ENCODE data around the gene FTCDNL1.

The FTCDNL1 gene

GRCh38 chr2:199841409-199841808 lies 9.6 kb downstream of the FTCDNL1 start:
- no peak for DNase-seq

DNA sequence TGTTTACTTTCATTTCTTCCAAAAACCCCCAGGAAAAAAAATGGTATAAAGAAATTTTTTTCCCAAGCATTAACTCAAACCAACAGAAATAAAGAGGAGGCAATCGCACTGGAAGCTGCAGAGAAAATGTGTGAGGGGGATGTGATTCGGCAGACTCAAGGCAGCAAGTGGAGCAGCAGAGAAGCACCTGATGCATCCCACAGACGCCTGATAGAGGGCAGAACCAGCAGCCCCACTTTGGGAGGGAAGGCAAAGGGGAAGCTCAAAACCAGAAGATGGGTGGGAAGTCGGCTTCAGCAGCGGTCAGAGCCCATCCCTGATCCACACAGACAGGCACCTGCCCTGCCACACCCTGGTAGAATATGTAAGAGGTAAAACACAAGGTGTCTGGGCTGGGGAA lies 12.6 kb downstream of the FTCDNL1 start:
- DNase-seq, result no peak

DNA sequence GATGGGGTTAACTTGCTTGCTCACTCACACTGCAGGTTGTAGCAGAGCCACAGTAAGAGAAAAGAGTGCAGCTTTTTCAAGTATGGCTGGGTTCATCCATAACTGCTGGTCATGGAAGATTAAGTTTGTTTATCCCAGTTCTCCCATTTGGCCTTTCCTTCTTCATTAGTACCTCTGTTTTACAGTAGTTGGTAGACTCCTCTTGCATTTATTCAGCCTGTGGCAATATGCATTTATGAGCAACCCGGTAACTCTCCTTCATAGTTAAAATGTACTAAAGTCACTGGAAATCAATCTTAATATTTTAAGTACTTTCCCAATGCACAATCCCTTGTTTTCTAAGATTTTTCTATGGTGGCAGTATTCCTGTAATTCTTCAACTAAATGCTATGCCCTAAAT lies 14.0 kb downstream of the FTCDNL1 start:
- no peak for DNase-seq

GRCh38 chr2:199833525-199833924 lies 17.5 kb downstream of the FTCDNL1 start:
- DNase-seq, result no peak

DNA sequence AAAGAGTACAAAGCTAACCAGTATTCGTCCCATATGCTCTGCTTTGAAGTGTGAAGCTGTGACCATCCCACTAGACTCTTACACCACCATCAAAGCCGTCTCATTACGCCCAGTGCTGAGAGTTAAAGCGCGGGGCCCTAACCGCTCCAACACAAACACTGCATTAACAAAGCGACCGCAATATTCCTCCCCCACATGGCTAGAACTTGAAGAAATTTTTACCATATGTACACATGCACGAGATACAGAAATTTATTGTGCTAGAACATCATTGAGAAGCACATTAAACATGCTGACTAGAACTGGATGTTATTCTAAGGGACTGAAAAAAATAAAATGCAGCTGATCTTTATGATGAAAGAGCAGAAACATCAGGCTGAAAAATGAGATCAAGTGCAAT lies 20.5 kb downstream of the FTCDNL1 start:
- DNase-seq, result no peak

DNA sequence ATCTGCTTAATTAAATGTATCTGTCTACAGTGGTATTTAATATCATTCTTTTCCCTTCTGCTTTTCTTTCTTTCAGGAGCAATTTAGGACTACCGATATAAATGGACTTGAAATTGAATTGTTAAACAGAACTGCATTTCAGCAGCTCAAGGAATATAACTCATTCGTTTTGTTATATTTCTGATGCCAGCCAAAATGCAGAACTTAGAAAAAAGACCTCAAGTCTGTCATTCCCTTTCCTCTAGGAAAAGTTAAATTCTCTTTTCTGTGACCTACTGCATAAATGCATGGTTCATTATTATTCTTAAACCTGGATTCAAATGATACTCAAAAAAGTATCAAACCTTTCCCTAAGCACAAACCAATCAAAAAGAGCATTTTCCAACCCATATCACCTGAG lies 21.4 kb downstream of the FTCDNL1 start:
- no peak for DNase-seq

DNA sequence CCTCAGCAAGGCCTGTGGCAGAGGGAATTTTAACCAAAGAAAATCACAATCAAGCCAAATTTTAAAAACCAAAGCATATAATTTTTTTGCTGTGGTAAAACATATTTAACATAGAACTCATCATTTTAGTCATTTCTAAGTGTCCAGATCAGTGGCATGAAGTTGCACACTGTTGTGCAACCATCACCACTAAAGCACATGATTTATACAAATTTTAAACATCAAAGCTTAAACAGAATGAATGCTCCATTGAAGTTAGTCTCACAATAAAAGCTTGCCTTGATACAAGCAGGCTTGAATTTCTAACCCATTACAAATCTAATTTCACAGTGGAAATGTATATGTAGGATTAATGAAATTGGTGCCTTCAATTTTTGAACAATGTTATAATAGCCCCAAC lies 31.2 kb downstream of the FTCDNL1 start:
- no peak for DNase-seq

- no peak for DNase-seq
Observed at GRCh38 chr2:199818754-199819153, 32.2 kb downstream of the FTCDNL1 start.

DNA sequence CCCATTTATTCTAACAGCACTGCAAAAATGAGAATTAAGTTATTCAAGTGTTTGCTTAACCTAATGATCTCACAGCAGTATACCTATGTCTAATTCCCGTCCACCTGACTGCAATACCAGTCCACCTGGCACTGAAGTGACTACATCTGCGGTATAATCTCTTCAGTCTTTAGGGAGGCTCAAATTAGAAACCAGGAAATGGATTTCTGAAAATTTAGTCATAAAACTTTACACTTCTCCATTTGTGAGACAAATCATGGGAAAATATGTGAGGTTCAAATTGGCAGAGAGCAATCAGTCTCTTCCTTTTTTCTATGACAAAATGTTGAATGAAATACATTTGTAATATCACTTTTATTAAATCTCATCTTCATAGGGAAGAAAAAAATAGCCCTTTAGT lies 33.0 kb downstream of the FTCDNL1 start:
- DNase-seq, result no peak

DNA sequence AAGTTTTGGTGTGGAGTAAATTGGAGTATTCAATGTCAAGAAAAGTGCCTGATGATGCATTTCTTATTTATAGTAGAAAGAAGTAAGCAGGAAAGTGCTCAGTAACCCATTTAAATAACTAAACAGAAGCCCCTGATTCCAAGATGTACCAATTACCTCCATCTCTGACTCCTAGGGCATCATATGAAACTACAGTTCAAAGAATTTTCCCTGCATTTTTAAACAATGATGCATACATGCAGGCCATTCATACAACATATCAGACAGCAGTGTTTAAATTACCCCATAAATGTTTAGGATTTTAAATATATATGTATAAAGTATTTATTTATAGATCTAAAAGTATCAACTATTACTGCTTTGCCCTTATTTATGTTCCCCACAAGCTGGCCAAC lies 36.2 kb downstream of the FTCDNL1 start:
- no peak for DNase-seq

DNA sequence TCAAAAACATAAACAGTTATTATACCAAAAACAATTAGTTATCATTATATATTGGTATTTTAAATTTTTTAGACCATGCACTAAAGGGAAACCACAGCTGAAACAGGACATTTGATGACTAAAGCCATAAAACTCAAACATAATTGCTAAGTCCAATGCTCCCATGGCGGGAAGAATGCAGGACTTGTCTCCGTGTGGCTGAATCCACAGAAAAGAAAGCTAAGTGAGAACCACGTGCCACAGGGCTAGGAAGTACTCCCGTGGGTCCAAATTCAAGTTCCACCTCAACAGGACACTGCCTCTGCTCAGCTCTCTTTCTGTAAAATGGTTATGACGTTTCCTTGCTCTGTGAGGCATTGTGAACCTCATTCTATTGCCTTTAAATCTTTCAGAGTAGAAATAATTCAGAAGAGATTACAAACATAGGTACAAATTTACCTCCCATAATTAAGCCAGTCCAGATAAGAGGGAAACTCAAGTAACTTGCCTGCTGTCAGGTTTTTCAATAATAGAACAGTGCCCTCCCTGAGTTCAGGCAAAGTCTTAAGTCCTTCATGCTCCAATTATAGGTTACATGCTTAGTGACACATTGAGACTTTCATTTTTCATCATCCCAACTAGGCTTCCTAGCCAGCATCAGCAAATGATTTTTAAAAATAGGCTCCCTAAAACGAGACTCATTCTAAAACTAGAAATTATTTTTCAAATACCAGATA lies 36.7 kb downstream of the FTCDNL1 start:
- DNase-seq, result no peak

GRCh38 chr2:199812493-199812892 lies 38.5 kb downstream of the FTCDNL1 start:
- DNase-seq, result no peak

DNA sequence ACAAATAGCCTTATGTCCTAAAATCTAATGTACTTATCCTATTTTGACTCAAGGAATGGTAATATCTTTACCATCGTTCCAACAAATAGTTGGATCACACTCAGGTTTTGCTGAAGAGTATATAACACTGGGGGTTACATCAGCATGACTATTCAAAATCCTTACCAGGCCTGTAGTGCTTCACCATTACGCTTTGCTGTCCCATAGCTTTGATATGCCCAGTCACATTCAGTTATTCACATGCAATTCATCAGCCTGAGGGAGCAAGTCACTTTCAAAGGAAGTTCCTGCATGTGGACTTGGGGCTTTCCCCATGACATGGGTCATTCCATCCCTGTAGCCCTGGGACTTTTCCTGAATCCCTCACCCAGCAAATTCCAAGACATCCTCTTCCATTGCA lies 39.6 kb downstream of the FTCDNL1 start:
- no peak for DNase-seq

GRCh38 chr2:199810422-199811171 lies 40.4 kb downstream of the FTCDNL1 start:
- DNase-seq, result no peak

DNA sequence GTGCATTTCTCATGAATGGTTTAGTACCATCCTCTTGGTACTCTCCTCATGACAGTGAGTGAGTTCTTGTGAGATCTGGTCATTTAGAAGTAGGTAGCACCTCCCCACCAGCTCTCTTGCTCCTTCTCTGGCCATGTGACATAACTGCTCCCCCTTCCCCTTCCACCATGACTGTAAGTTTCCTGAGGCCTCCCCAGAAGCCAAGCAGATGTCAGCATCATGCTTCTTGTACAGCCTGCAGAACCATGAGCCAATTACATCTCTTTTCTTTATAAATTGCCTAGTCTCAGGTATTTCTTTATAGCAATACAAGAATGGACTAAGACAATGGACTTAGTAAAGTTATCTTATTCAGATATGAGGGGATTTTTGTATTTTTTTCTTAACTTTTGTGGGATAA lies 43.0 kb downstream of the FTCDNL1 start:
- no peak for DNase-seq

- DNase-seq, result no peak
Observed at GRCh38 chr2:199806179-199806578, 44.8 kb downstream of the FTCDNL1 start.

DNA sequence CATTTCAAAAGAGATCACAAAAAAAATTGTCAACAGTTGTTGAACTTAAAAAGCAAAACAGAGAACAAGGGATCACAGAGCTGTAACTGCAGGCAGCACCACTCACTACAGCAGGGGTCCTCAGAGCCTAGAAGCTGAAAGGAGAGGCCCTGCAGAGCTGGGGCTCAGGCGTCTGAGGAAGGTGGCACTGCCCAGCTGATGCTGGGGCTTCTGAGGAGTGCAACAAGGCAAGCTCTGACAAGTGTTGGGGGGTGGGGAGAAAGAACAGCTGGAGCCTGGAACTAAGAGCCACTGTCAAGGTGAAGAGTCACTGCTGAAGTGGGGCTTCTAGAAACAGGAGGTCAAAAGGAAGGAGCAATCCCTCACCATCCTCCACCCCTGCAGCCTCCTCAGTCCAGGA lies 46.2 kb downstream of the FTCDNL1 start:
- no peak for DNase-seq

GRCh38 chr2:199798831-199799580 lies 52.0 kb downstream of the FTCDNL1 start:
- no peak for DNase-seq

DNA sequence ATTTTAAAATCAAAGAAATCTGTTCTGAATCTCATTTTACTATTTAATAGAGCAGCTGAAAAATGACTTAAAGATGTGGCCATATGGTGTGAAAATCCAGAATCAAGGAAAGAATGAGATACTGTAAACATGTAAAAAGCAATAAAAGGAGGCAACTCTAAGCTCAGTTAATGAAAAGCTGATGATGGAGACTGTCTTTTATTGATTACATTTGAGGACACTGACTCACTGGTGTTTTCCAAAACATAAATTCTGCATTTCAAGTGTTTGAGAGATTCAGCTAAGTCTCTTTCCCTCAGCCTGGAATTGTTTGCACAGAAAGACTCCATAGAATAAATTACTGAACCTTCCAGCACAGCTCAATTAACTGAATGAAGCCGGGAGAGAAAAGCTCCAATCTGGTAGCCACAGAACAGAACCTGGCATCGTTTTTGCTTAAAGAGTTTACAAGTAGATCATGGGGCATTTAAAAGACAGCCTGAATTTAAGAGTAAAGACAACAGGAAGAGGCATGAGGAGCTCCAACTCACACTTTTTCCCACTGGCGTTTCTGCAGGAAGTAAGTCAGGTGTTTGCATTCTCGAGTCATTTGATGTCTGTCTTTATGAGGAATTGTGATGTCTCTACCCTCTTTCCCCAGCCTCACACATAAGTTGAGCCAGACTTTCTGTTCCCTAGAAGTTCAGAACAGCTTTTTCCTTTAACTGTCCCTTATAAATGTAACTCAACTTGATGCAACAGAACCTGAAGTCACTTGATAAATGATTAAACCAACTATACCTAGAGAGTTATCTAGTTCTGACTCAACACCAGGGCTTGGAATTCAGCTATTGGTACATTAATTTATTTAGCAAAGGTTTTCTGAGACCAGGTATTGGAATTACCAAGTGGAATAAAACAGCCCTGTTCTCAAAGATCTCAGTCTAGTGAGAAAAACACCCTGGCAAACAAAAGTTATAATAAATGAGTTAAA lies 53.3 kb downstream of the FTCDNL1 start:
- no peak for DNase-seq

GRCh38 chr2:199792381-199792780 lies 58.6 kb downstream of the FTCDNL1 start:
- no peak for DNase-seq

DNA sequence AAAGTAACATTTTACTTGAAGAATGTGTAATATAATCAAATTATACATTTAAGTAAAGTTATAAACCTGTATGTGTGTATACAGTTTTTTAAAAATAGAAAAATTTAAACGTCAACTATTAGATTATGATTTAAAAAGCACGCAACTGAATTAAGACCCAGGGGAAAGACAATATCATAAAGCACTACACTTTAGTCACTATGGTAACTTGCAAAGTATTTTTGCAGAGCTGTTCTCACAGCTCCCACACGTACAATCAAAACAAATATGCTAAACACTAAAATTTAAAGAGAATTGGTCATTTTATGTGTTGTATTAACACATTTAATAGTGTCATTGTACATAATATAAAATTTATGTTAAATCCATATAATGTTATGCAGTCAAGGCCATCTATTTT lies 59.7 kb downstream of the FTCDNL1 start:
- DNase-seq, result no peak

GRCh38 chr2:199784512-199784911 lies 66.5 kb downstream of the FTCDNL1 start:
- no peak for DNase-seq

DNA sequence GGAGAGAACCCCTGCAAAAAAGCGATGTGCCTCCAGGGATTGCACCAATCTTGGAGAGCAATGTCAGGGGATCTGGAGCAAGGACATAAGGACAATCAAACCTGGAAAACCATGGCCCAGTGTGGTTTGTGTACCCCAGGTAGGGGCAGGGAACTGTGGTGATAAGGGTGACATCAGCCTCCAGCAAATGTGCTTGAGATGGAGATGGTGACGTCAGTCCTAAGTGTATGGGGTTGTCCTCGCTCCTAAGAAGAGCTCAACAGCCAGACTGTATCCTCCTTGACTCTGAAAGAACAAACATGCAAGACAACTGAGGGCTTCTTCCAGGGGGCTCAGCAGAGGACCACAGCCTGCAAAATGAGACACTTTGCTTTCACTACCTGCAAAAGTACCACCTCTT lies 71.4 kb downstream of the FTCDNL1 start:
- no peak for DNase-seq

Measured in activated CD4-positive, alpha-beta T cell treated with anti-CD3 and anti-CD28 coated beads, Interleukin-2, amount 50 U/mL, for 4 hours (primary cell).